T-helper 17 cell (primary cell): Measurements from ENCODE around the gene RTKN. TPM values are rescaled to one million over a fixed set of nuclear protein-coding genes. Genes with fewer than 3 reads are reported as not detected.
A peak's percentile ranks its signal among the peaks of the same experiment; 100 is the strongest.
"Not testable (repeated sequence)": the region's sequence is repeated elsewhere in the genome, so short reads cannot be mapped to it uniquely, and the experiment has no call there.

Source experiments
- ATAC-seq: fragments of 150-1000 bp; cut with Tn5 transposase; 2 replicates; pipeline ENCODE4 v1.10.0; 2021; ENCODE audit warnings: mild to moderate bottlenecking, moderate library complexity
- DNase-seq, 3 donors: peaks; one replicate each; pipeline versions ENCODE4 v3.0.0 to v3.0.0-alpha.2; 2020 to 2021
- H3K9me3 ChIP-seq: one replicate; pipeline ENCODE4 v1.7.0; 2013; ENCODE audit warnings: low read length, mild to moderate bottlenecking; ENCODE audit not compliant: control insufficient read depth, poor library complexity, severe bottlenecking
- H3K27ac Mint-ChIP-seq: one replicate; pipeline ENCODE4 v1.8.0; 2022; ENCODE audit warnings: mild to moderate bottlenecking, moderate library complexity, mixed read lengths
- H3K27me3 Mint-ChIP-seq: one replicate; pipeline ENCODE4 v1.8.0; 2022; ENCODE audit warnings: mixed read lengths
- H3K36me3 Mint-ChIP-seq: one replicate; pipeline ENCODE4 v1.8.0; 2022; ENCODE audit warnings: low read depth, mixed read lengths
- H3K4me1 Mint-ChIP-seq: one replicate; pipeline ENCODE4 v1.8.0; 2022; ENCODE audit warnings: mild to moderate bottlenecking, mixed read lengths
- H3K4me3 Mint-ChIP-seq: one replicate; pipeline ENCODE4 v1.8.0; 2022; ENCODE audit warnings: mild to moderate bottlenecking, moderate library complexity, mixed read lengths
- total RNA-seq, 4 donors: library from RNA in 2 of 4; stranded (reverse) in 2 of 4; gene quantifications; one replicate each; pipeline ENCODE4 v1.2.3 and lab custom pipeline; 2022 to 2026

Gene RTKN
- total RNA-seq (under 1 TPM; 0.37 to 0.57 TPM), total RNA-seq (lab: John Stamatoyannopoulos, UW) (0.23 reads per million in 2 donors)

DNA sequence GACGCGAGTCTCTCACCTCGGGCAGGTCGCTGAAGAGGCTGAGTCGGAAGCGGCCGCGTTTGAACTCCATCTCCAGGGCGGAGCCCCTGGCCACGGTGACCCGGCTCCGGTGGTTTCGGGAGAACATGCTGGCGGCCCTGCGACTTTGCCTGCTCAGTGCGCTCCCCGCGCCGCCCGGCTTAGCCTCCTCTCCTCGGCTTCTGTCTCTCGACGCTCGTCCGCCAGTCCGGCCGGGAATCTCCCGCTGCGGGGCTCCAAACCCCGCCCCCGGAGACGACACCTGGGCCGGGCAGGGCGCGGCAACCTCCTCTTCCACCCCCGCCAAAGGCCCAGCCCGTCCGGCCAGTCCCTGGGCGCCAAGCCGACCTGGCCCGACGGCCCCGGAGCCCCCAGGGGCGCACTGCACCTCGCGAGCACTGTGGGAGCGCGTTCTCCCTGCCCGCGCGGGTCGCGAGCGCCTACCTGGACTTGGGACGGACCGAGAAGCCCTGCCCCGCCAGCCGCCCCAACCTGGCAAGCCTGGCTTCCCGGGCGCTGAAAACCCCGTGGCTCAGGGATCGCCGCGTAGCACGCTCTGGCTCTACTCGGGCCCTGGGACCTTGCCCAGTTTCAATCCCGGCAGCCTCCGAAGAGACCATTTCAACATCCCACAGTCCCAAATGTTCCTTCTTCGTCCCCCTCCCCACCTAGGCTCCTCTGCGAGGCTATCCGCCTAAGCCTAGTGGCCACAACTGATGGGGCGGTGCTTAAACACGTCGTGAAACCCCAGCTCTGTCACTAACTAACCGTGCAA, at the start of gene RTKN:
RTKN (minus strand) TSS at position 248 of the 793 bp plus-strand sequence; CDS start at position 127, 121 bp downstream.
- peaks cover 9% of the 10 kb centered on the region for H3K4me1 Mint-ChIP-seq
- no peaks in the 10 kb centered on the region for H3K9me3 ChIP-seq
- peaks cover 9% of the 10 kb centered on the region for H3K36me3 Mint-ChIP-seq
- peak within 1 kb of the TSS; percentile 34 for H3K27ac Mint-ChIP-seq
- no peak for DNase-seq
- peak within 1 kb of the TSS; percentile 63 for H3K4me3 Mint-ChIP-seq
- peak; percentile 51 for ATAC-seq
- H3K27me3 Mint-ChIP-seq = peaks cover 56% of the 10 kb centered on the region

DNA sequence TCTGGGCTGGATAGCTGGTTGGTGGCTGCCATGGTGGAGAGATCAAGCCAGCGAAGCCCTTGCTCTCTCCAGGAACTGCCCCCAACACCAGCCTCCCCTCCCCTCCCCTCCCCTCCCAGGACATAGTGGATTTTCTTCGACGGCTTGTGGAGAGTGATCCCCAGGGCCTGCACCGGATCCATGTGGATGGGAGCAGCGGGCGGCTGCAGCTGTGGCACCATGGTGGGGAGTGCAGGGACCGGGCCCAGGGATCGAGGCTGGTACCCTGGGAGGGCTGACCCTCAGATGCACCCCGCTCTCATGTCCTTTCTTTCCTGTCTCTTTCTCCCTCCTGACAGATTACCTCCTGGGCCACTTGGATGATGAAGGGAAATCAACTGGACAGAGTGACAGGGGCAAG, 48.2 kb upstream of the RTKN start:
- Mint-ChIP-seq H3K4me3 (no peak overlapping the region), H3K4me1 (peaks cover 12% of the 10 kb centered on the region), H3K27ac (peak overlapping the region; percentile 60), H3K27me3 (no peaks in the 10 kb centered on the region), H3K36me3 (peaks cover 11% of the 10 kb centered on the region)
- no peak for DNase-seq
- no peaks in the 10 kb centered on the region for H3K9me3 ChIP-seq
- no peak for ATAC-seq

DNA sequence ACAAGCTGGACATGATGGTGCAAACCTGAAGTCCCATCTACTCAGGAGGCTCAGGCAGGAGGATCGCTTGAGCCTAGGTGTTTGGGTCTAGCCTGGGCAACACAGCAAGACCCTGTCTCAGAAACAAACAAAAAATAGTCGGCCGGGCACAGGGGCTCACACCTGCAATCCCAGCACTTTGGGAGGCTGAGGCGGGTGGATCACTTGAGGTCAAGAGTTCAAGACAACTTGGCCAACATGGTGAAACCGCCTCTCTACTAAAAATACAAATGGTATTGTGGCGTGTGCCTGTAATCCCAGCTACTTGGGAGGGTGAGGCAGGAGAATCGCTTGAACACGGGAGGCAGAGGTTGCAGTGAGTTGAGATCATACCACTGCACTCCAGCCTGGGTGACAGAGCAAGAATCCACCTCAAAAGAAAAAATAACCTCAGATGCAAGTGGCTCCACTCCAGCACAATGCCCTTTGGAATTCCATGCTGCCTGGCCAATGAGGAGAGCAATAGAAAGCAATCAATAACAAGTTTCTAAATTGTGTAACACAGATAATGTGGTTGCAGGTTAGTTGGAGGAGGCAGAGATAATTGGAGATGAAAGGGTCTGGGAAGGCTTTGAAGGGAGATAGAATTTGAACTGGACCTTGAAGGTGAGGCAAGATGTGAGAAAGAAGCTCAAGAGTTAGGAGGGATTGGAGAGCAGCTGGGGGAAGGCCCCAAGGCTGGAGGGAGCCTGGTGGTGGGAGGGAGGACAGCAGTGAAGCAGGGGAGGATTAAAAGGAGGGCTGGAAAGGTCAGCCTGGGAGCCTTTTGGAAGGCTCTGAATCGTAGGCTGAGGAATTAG, 47.1 kb upstream of the RTKN start:
- H3K9me3 ChIP-seq = no peaks in the 10 kb centered on the region
- H3K4me3 Mint-ChIP-seq = peak overlapping the region; percentile 63
- peak overlapping the region; percentile 73 for H3K27ac Mint-ChIP-seq
- peaks cover 8% of the 10 kb centered on the region for H3K36me3 Mint-ChIP-seq
- peaks cover 12% of the 10 kb centered on the region for H3K4me1 Mint-ChIP-seq
- H3K27me3 Mint-ChIP-seq = no peaks in the 10 kb centered on the region
- DNase-seq (no peak), ATAC-seq (no peak)

DNA sequence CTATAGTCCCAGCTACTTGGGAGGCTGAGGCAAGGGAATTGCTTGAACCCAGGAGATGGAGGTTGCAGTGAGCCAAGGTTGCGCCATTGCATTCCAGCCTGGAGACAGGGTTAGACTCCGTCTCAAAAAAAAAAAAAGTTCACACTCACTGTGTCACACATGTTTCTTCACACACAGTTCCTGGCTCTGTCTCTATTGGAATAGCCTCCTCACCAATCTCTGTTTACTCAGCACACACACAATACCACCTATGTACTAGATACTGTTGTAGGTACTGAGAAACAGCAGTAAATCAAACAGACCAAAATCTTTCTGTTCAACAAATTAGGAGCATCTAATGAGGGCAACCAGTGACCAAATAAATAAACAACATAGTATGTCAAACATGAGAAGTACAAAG, 44.4 kb upstream of the RTKN start:
- H3K4me1 Mint-ChIP-seq = peaks cover 26% of the 10 kb centered on the region
- H3K4me3 Mint-ChIP-seq = no peak overlapping the region
- ATAC-seq (no peak), DNase-seq (no peak)
- H3K36me3 Mint-ChIP-seq = peaks cover 7% of the 10 kb centered on the region
- no peaks in the 10 kb centered on the region for H3K9me3 ChIP-seq
- no peak overlapping the region for H3K27ac Mint-ChIP-seq
- no peaks in the 10 kb centered on the region for H3K27me3 Mint-ChIP-seq

DNA sequence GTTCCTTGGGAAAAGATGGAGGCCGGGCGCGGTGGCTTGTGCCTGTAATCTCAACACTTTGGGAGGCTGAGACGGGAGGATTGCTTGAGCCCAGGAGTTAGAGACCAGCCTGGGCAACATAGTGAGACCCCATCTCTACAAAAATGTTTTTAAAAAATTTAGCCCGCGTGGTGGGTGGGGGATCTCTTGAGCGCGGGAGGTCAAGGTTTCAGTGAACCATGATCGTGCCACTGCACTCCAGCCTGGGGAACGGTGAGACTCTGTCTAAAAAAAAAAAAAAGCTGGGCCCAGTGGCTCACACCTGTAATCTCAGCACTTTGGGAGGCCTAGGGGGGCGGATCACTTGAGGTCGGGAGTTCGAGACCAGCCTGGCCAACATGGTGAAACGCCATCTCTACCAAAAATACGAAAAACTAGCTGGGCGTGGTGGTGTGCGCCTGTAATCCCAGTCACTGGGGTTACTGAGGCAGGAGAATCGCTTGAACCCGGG, 42.0 kb upstream of the RTKN start:
- peak overlapping the region; percentile 97 for H3K4me3 Mint-ChIP-seq
- not testable (repeated sequence) for H3K36me3 Mint-ChIP-seq, H3K9me3 ChIP-seq, ATAC-seq, H3K27me3 Mint-ChIP-seq, DNase-seq
- peaks cover 26% of the 10 kb centered on the region for H3K4me1 Mint-ChIP-seq
- H3K27ac Mint-ChIP-seq = peak overlapping the region; percentile 98

DNA sequence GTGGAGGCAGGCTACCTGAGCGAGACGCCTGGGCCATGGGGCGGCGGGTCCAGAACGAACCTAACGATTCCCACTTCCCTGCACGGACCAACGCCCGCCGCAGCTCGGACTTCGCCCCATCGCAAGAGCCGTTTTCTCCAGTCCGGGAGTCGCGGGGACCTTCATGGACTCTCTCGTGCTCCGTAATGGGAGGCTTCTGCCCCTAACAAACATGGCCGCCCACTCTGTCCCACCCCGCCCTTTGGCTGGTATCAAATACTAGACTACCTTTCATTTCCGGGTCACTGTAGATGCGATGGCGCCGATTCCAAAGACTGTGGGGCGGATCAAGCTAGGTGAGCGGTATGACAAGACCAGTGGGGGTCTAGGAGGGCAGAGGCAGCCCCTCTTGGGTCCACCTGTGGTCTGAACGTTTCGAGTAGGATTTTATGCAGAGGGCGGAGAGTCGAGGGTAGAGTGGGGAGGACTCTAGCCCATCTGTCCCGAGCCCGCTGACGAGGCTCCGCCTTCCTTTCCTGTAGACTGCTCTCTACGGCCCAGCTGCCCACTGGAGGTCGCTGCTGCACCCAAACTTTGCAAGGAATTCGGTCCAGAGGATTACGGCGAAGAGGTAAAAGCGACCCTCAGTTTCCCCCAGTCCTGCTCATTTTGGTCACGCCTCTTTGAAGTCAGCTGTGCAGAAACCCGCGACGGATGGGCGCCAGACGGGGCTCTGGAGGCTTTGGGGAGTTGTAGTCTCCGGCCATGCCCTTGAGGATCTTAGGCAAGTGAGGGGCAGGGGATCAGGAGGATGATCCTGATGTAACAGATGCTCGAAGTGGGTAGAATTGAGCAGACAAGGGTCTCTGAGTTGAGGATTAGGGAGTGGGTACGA, 41.3 kb upstream of the RTKN start, which contains the start of the genes CCDC142 and TTC31:
CCDC142 (minus strand) TSS at position 198 of the 874 bp plus-strand sequence; CDS start at position 37, 161 bp downstream.
TTC31 (plus strand) TSS at position 281 of the 874 bp plus-strand sequence; CDS start at position 296, 15 bp downstream.
- H3K27ac Mint-ChIP-seq = peak within 1 kb of the TSS; percentile 98
- peak; percentile 76 to 85 (median 84) for DNase-seq
- H3K9me3 ChIP-seq = no peaks in the 10 kb centered on the region
- H3K36me3 Mint-ChIP-seq = peaks cover 5% of the 10 kb centered on the region
- peaks cover 26% of the 10 kb centered on the region for H3K4me1 Mint-ChIP-seq
- no peaks in the 10 kb centered on the region for H3K27me3 Mint-ChIP-seq
- ATAC-seq = peak; percentile 93
- peak within 1 kb of the TSS; percentile 97 for H3K4me3 Mint-ChIP-seq

GRCh38 chr2:74481961-74482800, 40.4 kb upstream of the RTKN start:
- peaks cover 5% of the 10 kb centered on the region for H3K36me3 Mint-ChIP-seq
- ATAC-seq = peak; percentile 47
- peaks cover 28% of the 10 kb centered on the region for H3K4me1 Mint-ChIP-seq

DNA sequence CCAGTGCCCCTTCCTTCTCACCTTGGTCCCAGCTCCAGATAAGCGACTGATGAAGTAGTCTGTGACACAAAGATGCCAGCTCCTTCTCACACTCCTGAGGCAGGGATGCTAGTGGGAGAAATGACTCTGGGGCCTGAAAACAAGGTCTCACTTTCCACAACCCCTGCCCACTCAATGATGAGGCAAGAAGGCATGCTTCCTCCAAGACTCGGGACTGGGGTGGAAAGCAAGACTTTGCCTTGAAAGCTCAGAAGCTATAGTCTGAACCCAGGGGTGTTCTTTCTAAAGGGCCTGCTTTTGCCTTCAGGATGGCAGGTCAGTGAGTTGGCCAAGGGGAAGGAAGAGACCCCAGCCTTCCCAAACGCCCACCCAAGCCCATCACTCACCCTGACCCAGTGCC, 39.7 kb upstream of the RTKN start:
- Mint-ChIP-seq H3K4me3 (peak overlapping the region; percentile 97), H3K27ac (peak overlapping the region; percentile 98), H3K27me3 (no peaks in the 10 kb centered on the region), H3K4me1 (peaks cover 25% of the 10 kb centered on the region), H3K36me3 (peaks cover 5% of the 10 kb centered on the region)
- no peaks in the 10 kb centered on the region for H3K9me3 ChIP-seq
- ATAC-seq (no peak), DNase-seq (no peak)

More at GRCh38 chr2:74481961-74482800, 40.4 kb upstream of the RTKN start:
- Mint-ChIP-seq H3K27me3 (no peaks in the 10 kb centered on the region), H3K27ac (peak overlapping the region; percentile 98), H3K4me3 (peak overlapping the region; percentile 97)
- DNase-seq = peak; percentile 30 to 44 (median 41)
- no peaks in the 10 kb centered on the region for H3K9me3 ChIP-seq

DNA sequence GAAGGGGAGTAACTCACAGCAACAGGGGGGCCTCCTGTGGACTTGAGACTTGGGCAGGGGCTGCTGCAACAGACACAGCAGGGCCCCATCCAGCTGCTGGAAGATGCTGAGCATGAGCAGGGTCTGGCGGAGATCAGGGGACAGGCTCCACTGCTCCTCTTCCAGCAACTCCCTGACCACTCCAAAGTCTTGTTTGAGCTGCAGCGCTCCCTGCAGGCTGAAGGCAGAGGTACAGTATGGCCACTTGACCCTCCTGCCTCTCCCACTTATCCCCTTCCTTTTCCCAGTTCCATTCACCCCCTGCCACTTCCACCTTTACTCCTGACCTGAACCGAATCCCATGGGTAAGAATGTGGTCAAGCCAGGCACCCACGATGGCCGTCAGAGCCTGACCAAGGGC, 33.2 kb upstream of the RTKN start:
- H3K27ac Mint-ChIP-seq = peak overlapping the region; percentile 14
- H3K27me3 Mint-ChIP-seq = no peaks in the 10 kb centered on the region
- no peak overlapping the region for H3K4me3 Mint-ChIP-seq
- no peaks in the 10 kb centered on the region for H3K9me3 ChIP-seq
- ATAC-seq (no peak), DNase-seq (no peak)
- H3K36me3 Mint-ChIP-seq = peaks cover 2% of the 10 kb centered on the region
- H3K4me1 Mint-ChIP-seq = peaks cover 20% of the 10 kb centered on the region

DNA sequence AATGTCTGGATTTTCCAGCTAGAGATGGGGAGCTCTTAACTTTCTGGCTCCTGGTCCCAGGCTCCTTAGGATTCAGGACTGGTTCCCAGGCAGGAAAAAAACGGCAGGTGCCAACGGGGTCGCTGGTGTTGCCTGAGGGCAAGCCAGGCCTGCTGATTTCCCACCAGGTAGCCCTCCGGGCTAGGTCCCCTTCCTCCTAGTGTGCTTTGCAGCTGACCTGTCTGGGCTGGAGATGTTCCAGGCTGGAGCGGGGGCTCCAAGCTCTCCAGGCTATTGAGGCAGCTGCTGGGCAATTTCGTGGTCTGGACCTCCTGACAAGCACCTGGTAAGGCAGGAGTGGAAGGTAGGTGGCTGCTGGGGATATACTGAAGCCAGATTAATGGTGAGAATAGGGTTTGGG, 32.7 kb upstream of the RTKN start:
- Mint-ChIP-seq H3K27me3 (no peaks in the 10 kb centered on the region), H3K4me1 (peaks cover 22% of the 10 kb centered on the region), H3K36me3 (peaks cover 2% of the 10 kb centered on the region), H3K4me3 (no peak overlapping the region), H3K27ac (peak overlapping the region; percentile 9)
- H3K9me3 ChIP-seq = no peaks in the 10 kb centered on the region
- DNase-seq = no peak
- ATAC-seq = no peak

DNA sequence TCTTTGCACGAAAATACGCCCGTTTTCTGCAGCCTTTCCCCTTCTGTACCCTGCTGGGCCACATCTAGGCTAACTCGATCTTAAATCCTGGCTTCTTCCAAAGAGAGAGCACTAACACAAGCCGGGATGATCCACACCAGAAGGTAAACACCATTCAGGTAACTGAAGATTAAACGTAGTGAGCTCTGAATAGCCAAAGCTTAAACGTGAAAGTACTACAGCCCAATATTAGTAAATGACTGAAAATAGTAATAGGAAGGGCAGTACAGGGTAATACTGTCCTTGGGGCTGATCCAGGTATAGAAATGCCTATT, 31.2 kb upstream of the RTKN start:
- Mint-ChIP-seq H3K4me3 (peak overlapping the region; percentile 94), H3K27me3 (no peaks in the 10 kb centered on the region), H3K27ac (peak overlapping the region; percentile 98), H3K4me1 (peaks cover 22% of the 10 kb centered on the region), H3K36me3 (peaks cover 2% of the 10 kb centered on the region)
- ATAC-seq (no peak), DNase-seq (no peak)
- no peaks in the 10 kb centered on the region for H3K9me3 ChIP-seq
